ENCODE data around the gene CTNNA2. TPM values are rescaled to one million over a fixed set of nuclear protein-coding genes. Genes with fewer than 3 reads are reported as not detected.

Gene CTNNA2
- polyA plus RNA-seq, 1 experiment: not detected

DNA sequence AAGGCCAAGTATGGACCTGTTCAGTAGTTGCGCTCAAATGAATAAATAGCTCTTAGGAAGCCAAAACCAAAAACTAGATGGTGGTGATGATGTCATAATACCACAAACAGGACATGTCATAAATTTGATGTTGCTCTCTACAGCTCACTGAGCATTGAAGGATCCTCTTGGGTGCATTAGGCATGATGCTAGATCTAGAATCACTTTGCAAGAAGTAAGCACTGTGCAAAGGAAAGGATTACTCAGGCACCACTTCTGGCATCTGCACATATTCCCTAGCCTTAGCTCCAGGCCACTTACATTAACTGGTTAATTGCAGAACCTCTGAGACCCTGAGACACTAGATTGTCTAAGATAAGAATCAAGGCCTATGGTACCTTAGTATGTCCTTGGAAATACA lies 733.7 kb downstream of the CTNNA2 start:
- ChIA-PET POLR2A (no interaction called here), CTCF (interaction anchor here (1.5 kb wide), 1 partner anchor 8 kb away, joined by 6 read pairs; no protein-coding TSS in a partner anchor)
- DNase-seq (ENCODE audit: low read depth, low spot score): no peak
- no peak overlapping the region for H3K4me3 ChIP-seq (ENCODE audit: low read depth, low read length)
- TF ChIP-seq, protein P1, sequence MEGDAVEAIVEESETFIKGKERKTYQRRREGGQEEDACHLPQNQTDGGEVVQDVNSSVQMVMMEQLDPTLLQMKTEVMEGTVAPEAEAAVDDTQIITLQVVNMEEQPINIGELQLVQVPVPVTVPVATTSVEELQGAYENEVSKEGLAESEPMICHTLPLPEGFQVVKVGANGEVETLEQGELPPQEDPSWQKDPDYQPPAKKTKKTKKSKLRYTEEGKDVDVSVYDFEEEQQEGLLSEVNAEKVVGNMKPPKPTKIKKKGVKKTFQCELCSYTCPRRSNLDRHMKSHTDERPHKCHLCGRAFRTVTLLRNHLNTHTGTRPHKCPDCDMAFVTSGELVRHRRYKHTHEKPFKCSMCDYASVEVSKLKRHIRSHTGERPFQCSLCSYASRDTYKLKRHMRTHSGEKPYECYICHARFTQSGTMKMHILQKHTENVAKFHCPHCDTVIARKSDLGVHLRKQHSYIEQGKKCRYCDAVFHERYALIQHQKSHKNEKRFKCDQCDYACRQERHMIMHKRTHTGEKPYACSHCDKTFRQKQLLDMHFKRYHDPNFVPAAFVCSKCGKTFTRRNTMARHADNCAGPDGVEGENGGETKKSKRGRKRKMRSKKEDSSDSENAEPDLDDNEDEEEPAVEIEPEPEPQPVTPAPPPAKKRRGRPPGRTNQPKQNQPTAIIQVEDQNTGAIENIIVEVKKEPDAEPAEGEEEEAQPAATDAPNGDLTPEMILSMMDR (IDR thresholded peaks at IDR 0.05; ENCODE audit: low read depth, low read length): no peak
- no peaks in the 10 kb centered on the region for H3K9me3 ChIP-seq (ENCODE audit: control insufficient read depth, insufficient read depth, low read length)
- no peak overlapping the region for H3K27ac ChIP-seq (ENCODE audit: low read depth, low read length)
- H3K27me3 ChIP-seq (ENCODE audit: control insufficient read depth, insufficient read depth, low read length): peaks cover 3% of the 10 kb centered on the region

DNA sequence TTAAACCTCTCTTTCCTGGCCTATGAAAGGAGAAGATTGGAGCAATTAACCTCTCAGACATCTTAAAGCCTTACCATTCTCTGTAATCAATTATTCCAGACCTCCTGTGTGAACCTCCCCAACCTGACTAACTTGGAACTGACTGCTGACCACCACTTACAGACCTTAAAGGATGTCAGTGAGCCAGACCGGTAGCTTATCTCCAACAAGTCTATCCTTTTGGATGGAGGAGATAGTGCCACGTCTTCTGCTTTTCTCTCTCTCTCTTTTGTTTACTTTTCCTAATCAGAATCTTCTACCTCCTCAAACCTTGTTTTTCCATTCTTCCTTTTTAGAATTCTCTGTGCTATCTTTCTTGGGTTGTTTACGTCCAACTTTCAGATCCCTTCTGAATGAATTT lies 734.5 kb downstream of the CTNNA2 start:
- CTCF ChIA-PET: interaction anchor here (1.5 kb wide), 1 partner anchor 9 kb away, joined by 6 read pairs; no protein-coding TSS in a partner anchor
- no peak overlapping the region for H3K27ac ChIP-seq (ENCODE audit: low read depth, low read length)
- TF ChIP-seq, protein P1 (IDR thresholded peaks at IDR 0.05; ENCODE audit: low read depth, low read length): no peak
- H3K27me3 ChIP-seq (ENCODE audit: control insufficient read depth, insufficient read depth, low read length): peaks cover 3% of the 10 kb centered on the region
- POLR2A ChIA-PET: no interaction called here
- DNase-seq (ENCODE audit: low read depth, low spot score): no peak
- H3K4me3 ChIP-seq (ENCODE audit: low read depth, low read length): no peak overlapping the region
- no peaks in the 10 kb centered on the region for H3K9me3 ChIP-seq (ENCODE audit: control insufficient read depth, insufficient read depth, low read length)

DNA sequence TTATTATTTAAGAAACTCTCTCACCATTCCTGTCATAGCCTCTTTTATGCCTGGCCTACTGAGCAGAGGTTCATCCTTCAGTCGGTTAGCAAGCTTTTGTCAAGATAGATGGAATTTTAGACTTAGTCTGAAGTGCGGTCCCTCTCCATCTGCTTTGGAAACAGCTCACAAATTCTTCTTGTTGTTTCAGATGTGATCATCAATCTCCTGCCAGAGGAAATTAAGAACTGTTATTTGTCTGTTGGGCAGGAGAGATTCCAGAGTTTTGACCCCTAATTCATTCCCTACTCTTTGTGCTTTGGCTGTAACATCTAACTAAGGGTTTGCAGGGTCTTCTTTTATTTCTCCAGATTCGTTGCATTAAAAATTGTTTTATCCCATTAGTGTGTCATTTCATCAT lies 735.3 kb downstream of the CTNNA2 start:
- TF ChIP-seq, protein P1 (IDR thresholded peaks at IDR 0.05; ENCODE audit: low read depth, low read length): no peak
- no peak overlapping the region for H3K27ac ChIP-seq (ENCODE audit: low read depth, low read length)
- no peaks in the 10 kb centered on the region for H3K9me3 ChIP-seq (ENCODE audit: control insufficient read depth, insufficient read depth, low read length)
- H3K4me3 ChIP-seq (ENCODE audit: low read depth, low read length): no peak overlapping the region
- ChIA-PET POLR2A (no interaction called here), CTCF (interaction anchor here (0.5 kb wide), 1 partner anchor 220 kb away, joined by 4 read pairs; no protein-coding TSS in a partner anchor)
- no peak for DNase-seq (ENCODE audit: low read depth, low spot score)
- peaks cover 3% of the 10 kb centered on the region for H3K27me3 ChIP-seq (ENCODE audit: control insufficient read depth, insufficient read depth, low read length)

DNA sequence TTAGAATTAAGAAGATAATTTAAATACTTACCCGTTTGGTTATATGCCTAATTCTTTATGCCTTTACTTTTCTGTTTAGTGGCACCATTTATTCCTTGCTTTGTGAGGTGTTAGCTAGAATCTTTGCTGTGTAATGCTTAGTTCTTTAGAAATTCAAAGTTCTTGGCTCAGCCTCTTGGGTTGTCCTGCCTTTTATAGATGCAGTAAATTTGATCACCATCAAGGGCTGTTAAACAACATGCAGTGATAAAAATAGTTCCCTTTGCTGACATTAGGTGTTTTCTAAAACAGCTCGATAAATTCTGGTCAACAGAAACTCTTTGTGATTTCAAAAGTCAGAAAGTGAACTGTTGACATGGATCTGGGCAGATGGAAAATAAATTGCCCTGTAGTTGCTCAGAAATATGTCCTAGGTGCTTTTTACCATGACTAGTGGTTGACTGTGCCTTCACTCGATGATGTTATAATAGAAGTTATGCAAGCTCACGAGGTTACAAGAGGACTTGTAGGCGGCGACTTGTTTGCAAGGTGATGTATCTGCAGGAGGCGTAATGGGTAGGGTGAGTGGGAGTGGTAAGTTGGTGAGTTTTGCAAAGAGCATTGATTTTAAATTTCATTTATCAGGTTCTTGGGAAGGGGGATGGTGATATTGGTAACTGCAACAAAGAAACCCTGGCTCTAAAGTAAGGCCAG lies 739.6 kb downstream of the CTNNA2 start:
- Histone ChIP-seq H3K27ac (ENCODE audit: low read depth, low read length) (no peak overlapping the region), H3K9me3 (ENCODE audit: control insufficient read depth, insufficient read depth, low read length) (no peaks in the 10 kb centered on the region), H3K4me3 (ENCODE audit: low read depth, low read length) (no peak overlapping the region), H3K27me3 (ENCODE audit: control insufficient read depth, insufficient read depth, low read length) (no peaks in the 10 kb centered on the region)
- TF ChIP-seq, protein P1 (IDR thresholded peaks at IDR 0.05; ENCODE audit: low read depth, low read length): no peak
- ChIA-PET CTCF (interaction anchor here (0.9 to 1.2 kb wide), 2 partner anchors 11 to 13 kb away, joined by 3 to 6 read pairs; no protein-coding TSS in a partner anchor), POLR2A (no interaction called here)
- no peak for DNase-seq (ENCODE audit: low read depth, low spot score)
